ENCODE results near the gene TASOR.

DNA sequence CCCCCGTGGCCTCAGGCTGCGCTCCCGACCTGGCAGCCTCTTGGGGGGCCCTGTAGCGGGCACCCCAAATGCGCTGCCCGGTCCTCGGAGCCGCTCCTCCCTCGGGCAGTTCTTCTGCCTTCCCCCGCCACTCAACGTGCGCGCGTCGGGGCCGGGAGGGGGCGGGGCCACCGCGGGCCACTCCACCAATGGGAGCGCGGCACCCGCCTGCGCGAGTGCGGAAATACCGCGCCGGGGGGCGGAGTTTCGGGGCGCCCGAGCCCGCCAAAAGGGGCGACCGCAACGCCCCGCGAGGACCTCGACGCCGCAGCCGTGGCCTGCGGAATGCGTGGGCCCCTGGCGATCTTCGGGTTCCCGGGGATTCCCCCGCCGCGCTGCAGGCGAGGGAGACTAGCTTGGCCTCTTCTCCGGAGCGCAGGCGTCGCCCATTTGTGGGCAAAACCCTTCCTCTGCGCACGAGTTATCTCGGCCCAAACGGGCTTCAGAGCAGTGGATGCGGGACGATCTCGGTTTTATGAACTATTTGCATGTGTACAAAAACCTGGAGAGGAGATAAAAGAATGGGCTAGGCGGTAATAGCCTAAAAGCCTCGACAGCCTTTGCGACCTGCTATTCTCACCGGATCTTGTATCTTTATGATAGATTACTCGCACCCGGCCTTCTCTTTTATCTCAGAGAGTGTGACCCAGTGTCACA is at the start of gene TASOR:
- TF ChIP-seq POLR2AphosphoS5 (IDR thresholded peaks at IDR 0.05; ENCODE audit: low read depth, low read length) (peak; percentile 57; the same call in 1 of the 2 replicates), TAF1 (IDR thresholded peaks at IDR 0.05; ENCODE audit: borderline replicate concordance, low read depth, low read length) (no peak; the same call in 1 of the 2 replicates), POLR2A (IDR thresholded peaks at IDR 0.05; ENCODE audit: low read depth, low read length) (peak; percentile 42; the same call in 1 of the 2 replicates)

Measured in GM12892 (cell line).